Stimulated activated naive CD8-positive, alpha-beta T cell treated with anti-CD3 and anti-CD28 coated beads, Interleukin-15, amount 100 ng/mL, for 72 hours (primary cell): Measurements from ENCODE around the gene ATP9B.

Experiments
- ATAC-seq: fragments of 150-1000 bp; cut with Tn5 transposase; 2 replicates; pipeline ENCODE4 v1.10.0; 2021; ENCODE audit warnings: mild to moderate bottlenecking, moderate library complexity
- DNase-seq, 2 donors: peaks; one replicate each; pipeline ENCODE4 v3.0.0; 2021 to 2022
- H3K27ac Mint-ChIP-seq, 2 donors: one replicate each; pipeline ENCODE4 v1.8.0; 2022; ENCODE audit warnings: mild to moderate bottlenecking in 2 of 2, mixed read lengths in 2 of 2, moderate library complexity in 2 of 2
- H3K27me3 Mint-ChIP-seq: one replicate; pipeline ENCODE4 v1.8.0; 2022; ENCODE audit warnings: mixed read lengths
- H3K4me1 Mint-ChIP-seq: one replicate; pipeline ENCODE4 v1.8.0; 2022; ENCODE audit warnings: mild to moderate bottlenecking, mixed read lengths
- H3K4me3 Mint-ChIP-seq, 2 donors: one replicate each; pipeline ENCODE4 v1.8.0; 2022; ENCODE audit warnings: mild to moderate bottlenecking in 2 of 2, mixed read lengths in 2 of 2, moderate library complexity in 1 of 2
- H3K9me3 Mint-ChIP-seq, 2 donors: one replicate each; pipeline ENCODE4 v1.8.0; 2022; ENCODE audit warnings: mixed read lengths in 2 of 2

The ATP9B gene

GRCh38 chr18:79195716-79196683 lies 126.8 kb downstream of the ATP9B start:
- Mint-ChIP-seq H3K27me3 (no peaks in the 10 kb centered on the region), H3K4me3 (no peak overlapping the region), H3K9me3 (peaks cover 0 to 5% of the 10 kb centered on the region in 2 donors), H3K4me1 (peaks cover 17% of the 10 kb centered on the region), H3K27ac (no peak overlapping the region)
- ATAC-seq: no peak
- DNase-seq: no peak

- no peak for ATAC-seq
Measured at GRCh38 chr18:79197531-79197930, 128.3 kb downstream of the ATP9B start.

GRCh38 chr18:79199691-79200374 lies 130.6 kb downstream of the ATP9B start:
- Mint-ChIP-seq H3K27me3 (no peaks in the 10 kb centered on the region), H3K4me1 (peaks cover 25% of the 10 kb centered on the region), H3K4me3 (no peak overlapping the region), H3K9me3 (peaks cover 0 to 5% of the 10 kb centered on the region in 2 donors), H3K27ac (peak overlapping the region; percentile 61 to 73)
- DNase-seq: peak in 1 of 2 donors; percentile 44
- peak; percentile 84 for ATAC-seq

More at GRCh38 chr18:79197531-79197930, 128.3 kb downstream of the ATP9B start:
- Mint-ChIP-seq H3K4me3 (no peak overlapping the region), H3K27me3 (no peaks in the 10 kb centered on the region), H3K9me3 (peaks cover 0 to 5% of the 10 kb centered on the region in 2 donors), H3K4me1 (peaks cover 14% of the 10 kb centered on the region), H3K27ac (no peak overlapping the region)
- DNase-seq: no peak

- DNase-seq: no peak
Measured at GRCh38 chr18:79200546-79201268, 131.5 kb downstream of the ATP9B start.

GRCh38 chr18:79203017-79203605 lies 133.9 kb downstream of the ATP9B start:
- ATAC-seq: peak; percentile 88
- peak; percentile 36 to 48 for DNase-seq
- peaks cover 25% of the 10 kb centered on the region for H3K4me1 Mint-ChIP-seq
- H3K4me3 Mint-ChIP-seq: no peak overlapping the region
- H3K27me3 Mint-ChIP-seq: no peaks in the 10 kb centered on the region
- peaks cover 0 to 5% of the 10 kb centered on the region in 2 donors for H3K9me3 Mint-ChIP-seq
- no peak overlapping the region for H3K27ac Mint-ChIP-seq

More at GRCh38 chr18:79200546-79201268, 131.5 kb downstream of the ATP9B start:
- H3K4me1 Mint-ChIP-seq: peaks cover 25% of the 10 kb centered on the region
- peak overlapping the region in 1 of 2 donors; percentile 1 for H3K4me3 Mint-ChIP-seq
- no peaks in the 10 kb centered on the region for H3K27me3 Mint-ChIP-seq
- peak overlapping the region in 1 of 2 donors; percentile 61 for H3K27ac Mint-ChIP-seq
- H3K9me3 Mint-ChIP-seq: peaks cover 0 to 5% of the 10 kb centered on the region in 2 donors
- peak; percentile 84 for ATAC-seq

- no peak overlapping the region for H3K27ac Mint-ChIP-seq
- peaks cover 25% of the 10 kb centered on the region for H3K4me1 Mint-ChIP-seq
- DNase-seq (no peak), ATAC-seq (no peak)
- H3K9me3 Mint-ChIP-seq: peaks cover 0 to 4% of the 10 kb centered on the region in 2 donors
- no peak overlapping the region for H3K4me3 Mint-ChIP-seq
- no peaks in the 10 kb centered on the region for H3K27me3 Mint-ChIP-seq
Measured at GRCh38 chr18:79204889-79205807, 136.0 kb downstream of the ATP9B start.

GRCh38 chr18:79206444-79206843 lies 137.2 kb downstream of the ATP9B start:
- peaks cover 17% of the 10 kb centered on the region for H3K4me1 Mint-ChIP-seq
- DNase-seq: no peak

GRCh38 chr18:79208906-79209305 lies 139.7 kb downstream of the ATP9B start:
- H3K4me1 Mint-ChIP-seq: no peaks in the 10 kb centered on the region
- ATAC-seq: no peak
- no peak for DNase-seq
- H3K4me3 Mint-ChIP-seq: no peak overlapping the region
- no peaks in the 10 kb centered on the region for H3K9me3 Mint-ChIP-seq
- H3K27ac Mint-ChIP-seq: no peak overlapping the region
- no peaks in the 10 kb centered on the region for H3K27me3 Mint-ChIP-seq

More at GRCh38 chr18:79206444-79206843, 137.2 kb downstream of the ATP9B start:
- Mint-ChIP-seq H3K27ac (no peak overlapping the region), H3K4me3 (no peak overlapping the region), H3K27me3 (no peaks in the 10 kb centered on the region), H3K9me3 (no peaks in the 10 kb centered on the region)
- ATAC-seq: no peak

- ATAC-seq (no peak), DNase-seq (no peak)
- H3K27ac Mint-ChIP-seq: no peak overlapping the region
- no peaks in the 10 kb centered on the region for H3K9me3 Mint-ChIP-seq
- H3K4me1 Mint-ChIP-seq: no peaks in the 10 kb centered on the region
- H3K27me3 Mint-ChIP-seq: no peaks in the 10 kb centered on the region
- H3K4me3 Mint-ChIP-seq: no peak overlapping the region
Measured at GRCh38 chr18:79210002-79210910, 141.1 kb downstream of the ATP9B start.

GRCh38 chr18:79211844-79212243 lies 142.7 kb downstream of the ATP9B start:
- no peaks in the 10 kb centered on the region for H3K9me3 Mint-ChIP-seq
- ATAC-seq: no peak

GRCh38 chr18:79214056-79214455 lies 144.9 kb downstream of the ATP9B start:
- DNase-seq (no peak), ATAC-seq (no peak)
- Mint-ChIP-seq H3K27me3 (no peaks in the 10 kb centered on the region), H3K27ac (no peak overlapping the region), H3K9me3 (no peaks in the 10 kb centered on the region), H3K4me1 (no peaks in the 10 kb centered on the region), H3K4me3 (no peak overlapping the region)

More at GRCh38 chr18:79211844-79212243, 142.7 kb downstream of the ATP9B start:
- no peaks in the 10 kb centered on the region for H3K4me1 Mint-ChIP-seq
- H3K27me3 Mint-ChIP-seq: no peaks in the 10 kb centered on the region
- DNase-seq: no peak
- no peak overlapping the region for H3K27ac Mint-ChIP-seq
- no peak overlapping the region for H3K4me3 Mint-ChIP-seq

- peak overlapping the region in 1 of 2 donors; percentile 20 for H3K27ac Mint-ChIP-seq
- no peaks in the 10 kb centered on the region for H3K27me3 Mint-ChIP-seq
- H3K4me3 Mint-ChIP-seq: no peak overlapping the region
Measured at GRCh38 chr18:79216176-79216575, 147.0 kb downstream of the ATP9B start.

GRCh38 chr18:79217979-79218604 lies 148.9 kb downstream of the ATP9B start:
- Mint-ChIP-seq H3K4me1 (no peaks in the 10 kb centered on the region), H3K4me3 (no peak overlapping the region), H3K9me3 (no peaks in the 10 kb centered on the region), H3K27ac (no peak overlapping the region), H3K27me3 (no peaks in the 10 kb centered on the region)
- DNase-seq: no peak
- ATAC-seq: no peak

More at GRCh38 chr18:79216176-79216575, 147.0 kb downstream of the ATP9B start:
- ATAC-seq (no peak), DNase-seq (no peak)
- Mint-ChIP-seq H3K9me3 (no peaks in the 10 kb centered on the region), H3K4me1 (no peaks in the 10 kb centered on the region)
